ENCODE measurements around the gene ABCC9.

DNA sequence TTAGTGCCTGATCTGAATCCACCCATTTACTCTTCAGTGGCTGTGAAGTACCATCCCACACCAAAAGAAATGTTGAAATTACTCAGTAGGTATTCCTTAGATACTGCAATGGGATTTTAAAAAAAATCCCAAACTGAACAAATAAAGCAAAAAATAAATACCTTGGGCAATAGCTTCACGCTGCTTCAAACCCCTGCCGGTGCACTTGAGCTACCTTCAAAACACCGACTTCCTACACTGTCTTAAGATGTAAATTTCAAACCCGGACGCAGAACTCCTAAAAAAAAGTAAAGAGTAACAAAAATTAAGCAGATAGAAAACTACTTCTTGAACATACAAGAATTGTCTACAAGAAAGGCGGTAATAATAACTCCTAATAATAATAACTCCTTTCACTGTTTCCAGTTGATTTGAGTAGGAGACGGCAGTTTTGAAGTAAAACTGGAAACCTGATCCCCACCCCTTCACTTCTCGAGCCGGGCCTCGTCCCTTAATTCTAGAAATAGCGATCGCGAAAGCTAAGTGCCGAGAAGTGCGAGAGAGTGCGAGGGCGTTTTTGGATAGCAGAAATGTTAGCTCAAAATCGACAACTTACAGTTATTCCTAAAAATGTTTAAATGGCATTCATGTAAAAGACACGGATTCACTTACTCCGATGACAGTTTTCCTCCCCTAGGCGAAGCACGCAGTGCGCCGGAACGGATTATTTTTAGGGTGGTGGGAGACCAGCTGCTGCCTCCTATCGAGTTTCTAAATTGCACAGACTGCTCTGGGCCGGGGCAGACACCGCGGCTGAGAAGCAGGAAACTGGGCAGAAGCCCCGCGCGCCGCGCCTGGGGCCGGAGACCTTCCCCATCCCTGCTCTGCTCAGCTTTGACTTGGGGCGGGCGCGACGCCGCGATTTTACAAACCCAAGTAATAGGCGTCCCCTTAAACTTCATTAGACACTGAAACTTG, at the start of gene ABCC9:
- TF ChIP-seq POLR2A (IDR thresholded peaks at IDR 0.05), result no peak
- TF ChIP-seq, protein P1, sequence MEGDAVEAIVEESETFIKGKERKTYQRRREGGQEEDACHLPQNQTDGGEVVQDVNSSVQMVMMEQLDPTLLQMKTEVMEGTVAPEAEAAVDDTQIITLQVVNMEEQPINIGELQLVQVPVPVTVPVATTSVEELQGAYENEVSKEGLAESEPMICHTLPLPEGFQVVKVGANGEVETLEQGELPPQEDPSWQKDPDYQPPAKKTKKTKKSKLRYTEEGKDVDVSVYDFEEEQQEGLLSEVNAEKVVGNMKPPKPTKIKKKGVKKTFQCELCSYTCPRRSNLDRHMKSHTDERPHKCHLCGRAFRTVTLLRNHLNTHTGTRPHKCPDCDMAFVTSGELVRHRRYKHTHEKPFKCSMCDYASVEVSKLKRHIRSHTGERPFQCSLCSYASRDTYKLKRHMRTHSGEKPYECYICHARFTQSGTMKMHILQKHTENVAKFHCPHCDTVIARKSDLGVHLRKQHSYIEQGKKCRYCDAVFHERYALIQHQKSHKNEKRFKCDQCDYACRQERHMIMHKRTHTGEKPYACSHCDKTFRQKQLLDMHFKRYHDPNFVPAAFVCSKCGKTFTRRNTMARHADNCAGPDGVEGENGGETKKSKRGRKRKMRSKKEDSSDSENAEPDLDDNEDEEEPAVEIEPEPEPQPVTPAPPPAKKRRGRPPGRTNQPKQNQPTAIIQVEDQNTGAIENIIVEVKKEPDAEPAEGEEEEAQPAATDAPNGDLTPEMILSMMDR (IDR thresholded peaks at IDR 0.05), result no peak
